GM12801 (cell line): ENCODE data around the gene SHC4.

ENCODE experiments used
- TF ChIP-seq, protein P1 (sequence below): IDR thresholded peaks from one replicate; pipeline ENCODE4 v1.5.1; 2011; ENCODE audit warnings: control low read depth; ENCODE audit not compliant: insufficient read length; ENCODE audit errors: extremely low read depth

Gene SHC4, protein sequence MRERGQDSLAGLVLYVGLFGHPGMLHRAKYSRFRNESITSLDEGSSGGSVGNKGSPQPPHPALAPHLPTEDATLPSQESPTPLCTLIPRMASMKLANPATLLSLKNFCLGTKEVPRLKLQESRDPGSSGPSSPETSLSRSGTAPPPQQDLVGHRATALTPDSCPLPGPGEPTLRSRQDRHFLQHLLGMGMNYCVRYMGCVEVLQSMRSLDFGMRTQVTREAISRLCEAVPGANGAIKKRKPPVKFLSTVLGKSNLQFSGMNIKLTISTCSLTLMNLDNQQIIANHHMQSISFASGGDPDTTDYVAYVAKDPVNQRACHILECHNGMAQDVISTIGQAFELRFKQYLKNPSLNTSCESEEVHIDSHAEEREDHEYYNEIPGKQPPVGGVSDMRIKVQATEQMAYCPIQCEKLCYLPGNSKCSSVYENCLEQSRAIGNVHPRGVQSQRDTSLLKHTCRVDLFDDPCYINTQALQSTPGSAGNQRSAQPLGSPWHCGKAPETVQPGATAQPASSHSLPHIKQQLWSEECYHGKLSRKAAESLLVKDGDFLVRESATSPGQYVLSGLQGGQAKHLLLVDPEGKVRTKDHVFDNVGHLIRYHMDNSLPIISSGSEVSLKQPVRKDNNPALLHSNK

DNA sequence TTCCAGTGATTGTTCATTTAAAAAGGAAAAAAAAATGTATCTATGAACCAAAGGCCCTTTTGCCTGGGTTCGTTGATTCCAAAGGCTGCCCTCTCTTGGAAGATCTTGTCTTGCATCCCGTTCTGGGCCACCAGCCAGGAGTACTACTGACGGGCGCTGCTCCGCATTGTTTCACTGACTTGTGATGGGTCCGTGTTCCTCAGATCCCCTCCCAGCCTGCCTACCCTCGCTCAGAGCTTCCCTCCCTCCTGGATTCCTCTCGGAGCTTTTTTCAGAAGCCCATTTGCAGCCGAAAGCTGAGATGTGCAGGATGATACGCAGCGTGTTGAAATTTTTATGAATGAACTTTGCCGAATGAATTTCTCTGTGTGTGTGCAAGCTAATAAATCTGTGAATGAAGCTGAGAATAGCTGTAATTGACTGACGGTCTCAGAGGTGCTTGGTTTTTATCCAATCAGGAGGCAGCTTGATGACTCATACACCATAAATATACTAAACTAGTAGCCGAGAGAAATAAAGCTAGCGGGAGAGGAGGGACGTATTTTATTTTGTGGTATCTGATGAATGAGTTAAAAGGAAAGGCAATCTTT, at the start of gene SHC4:
TSS of gene SHC4 (minus strand) at position 396 of the 590 bp plus-strand sequence. CDS start 904 bp downstream, outside the sequence.
- TF ChIP-seq, protein P1, sequence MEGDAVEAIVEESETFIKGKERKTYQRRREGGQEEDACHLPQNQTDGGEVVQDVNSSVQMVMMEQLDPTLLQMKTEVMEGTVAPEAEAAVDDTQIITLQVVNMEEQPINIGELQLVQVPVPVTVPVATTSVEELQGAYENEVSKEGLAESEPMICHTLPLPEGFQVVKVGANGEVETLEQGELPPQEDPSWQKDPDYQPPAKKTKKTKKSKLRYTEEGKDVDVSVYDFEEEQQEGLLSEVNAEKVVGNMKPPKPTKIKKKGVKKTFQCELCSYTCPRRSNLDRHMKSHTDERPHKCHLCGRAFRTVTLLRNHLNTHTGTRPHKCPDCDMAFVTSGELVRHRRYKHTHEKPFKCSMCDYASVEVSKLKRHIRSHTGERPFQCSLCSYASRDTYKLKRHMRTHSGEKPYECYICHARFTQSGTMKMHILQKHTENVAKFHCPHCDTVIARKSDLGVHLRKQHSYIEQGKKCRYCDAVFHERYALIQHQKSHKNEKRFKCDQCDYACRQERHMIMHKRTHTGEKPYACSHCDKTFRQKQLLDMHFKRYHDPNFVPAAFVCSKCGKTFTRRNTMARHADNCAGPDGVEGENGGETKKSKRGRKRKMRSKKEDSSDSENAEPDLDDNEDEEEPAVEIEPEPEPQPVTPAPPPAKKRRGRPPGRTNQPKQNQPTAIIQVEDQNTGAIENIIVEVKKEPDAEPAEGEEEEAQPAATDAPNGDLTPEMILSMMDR = no peak

GRCh38 chr15:48999314-48999713, 35.6 kb upstream of the SHC4 start:
- TF ChIP-seq, protein P1 = no peak

GRCh38 chr15:48996276-48996675, 32.6 kb upstream of the SHC4 start:
- TF ChIP-seq, protein P1 = no peak

DNA sequence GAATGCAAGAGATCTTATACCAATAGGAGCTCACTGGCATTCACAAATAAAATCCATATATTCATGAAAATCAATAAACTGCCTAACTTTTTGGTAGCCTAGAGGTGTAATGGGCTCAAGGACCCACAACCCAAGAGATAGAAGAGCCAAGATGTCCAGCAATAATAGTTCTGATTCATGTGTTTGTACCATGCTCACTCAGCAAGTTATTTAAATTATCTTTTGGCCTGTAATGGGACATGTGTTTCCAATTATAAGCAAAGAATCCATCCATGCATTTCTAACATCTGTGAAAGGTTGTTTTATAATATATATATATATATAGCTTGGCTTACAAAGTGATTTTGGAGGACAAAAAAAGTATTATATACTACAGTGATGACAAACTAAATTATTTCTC, 29.7 kb upstream of the SHC4 start:
- TF ChIP-seq, protein P1 = no peak

DNA sequence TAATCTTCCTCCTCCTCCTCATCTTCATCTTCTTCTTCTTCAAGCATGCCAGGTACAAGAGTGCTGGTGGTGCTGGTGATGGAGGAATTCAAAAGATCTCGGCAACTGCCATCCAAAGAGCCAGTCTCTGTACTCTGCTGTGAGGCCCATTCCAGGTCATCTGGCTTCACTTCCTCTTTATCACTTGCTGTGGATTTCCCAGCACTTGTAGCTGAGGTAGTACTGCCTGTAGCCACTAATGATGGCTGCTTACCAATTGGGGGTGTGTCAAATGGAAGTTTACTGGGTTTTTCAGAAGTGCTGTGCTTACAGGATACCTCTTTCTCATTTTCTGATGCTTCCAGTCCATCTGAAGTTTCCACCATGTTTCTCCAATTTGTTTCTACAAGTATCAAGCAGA, 28.8 kb upstream of the SHC4 start:
- TF ChIP-seq, protein P1 = no peak

DNA sequence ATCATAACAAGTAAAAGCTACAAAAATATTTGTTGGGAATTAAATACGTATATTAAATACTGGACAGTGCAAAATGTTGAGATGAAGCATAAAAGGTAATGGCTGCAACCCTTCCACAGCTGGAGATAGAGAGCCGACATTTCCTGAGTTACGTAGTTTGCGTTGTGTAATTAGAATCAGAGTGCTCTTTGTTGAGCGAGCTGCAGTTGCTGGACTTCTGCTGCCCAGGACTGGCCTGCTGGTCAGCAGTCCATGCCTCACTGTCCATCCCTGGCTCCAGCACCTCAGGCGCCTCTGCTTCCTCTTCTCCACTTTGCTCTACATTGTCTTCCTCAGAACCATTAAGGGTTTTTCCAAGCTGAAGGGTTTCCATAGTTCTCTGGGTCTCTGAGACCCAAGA, 28.4 kb upstream of the SHC4 start:
- TF ChIP-seq, protein P1 = no peak

GRCh38 chr15:48989170-48989569, 25.5 kb upstream of the SHC4 start:
- TF ChIP-seq, protein P1 = no peak
